HG03064 (cell line): Measurements from ENCODE around the gene SYT13.

Experiments
- ATAC-seq: cut with Tn5 transposase; IDR thresholded peaks from one replicate; pipeline ENCODE4 v1.9.1; 2021; ENCODE audit warnings: low read depth; ENCODE audit not compliant: unreplicated experiment

Gene SYT13, protein sequence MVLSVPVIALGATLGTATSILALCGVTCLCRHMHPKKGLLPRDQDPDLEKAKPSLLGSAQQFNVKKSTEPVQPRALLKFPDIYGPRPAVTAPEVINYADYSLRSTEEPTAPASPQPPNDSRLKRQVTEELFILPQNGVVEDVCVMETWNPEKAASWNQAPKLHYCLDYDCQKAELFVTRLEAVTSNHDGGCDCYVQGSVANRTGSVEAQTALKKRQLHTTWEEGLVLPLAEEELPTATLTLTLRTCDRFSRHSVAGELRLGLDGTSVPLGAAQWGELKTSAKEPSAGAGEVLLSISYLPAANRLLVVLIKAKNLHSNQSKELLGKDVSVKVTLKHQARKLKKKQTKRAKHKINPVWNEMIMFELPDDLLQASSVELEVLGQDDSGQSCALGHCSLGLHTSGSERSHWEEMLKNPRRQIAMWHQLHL

DNA sequence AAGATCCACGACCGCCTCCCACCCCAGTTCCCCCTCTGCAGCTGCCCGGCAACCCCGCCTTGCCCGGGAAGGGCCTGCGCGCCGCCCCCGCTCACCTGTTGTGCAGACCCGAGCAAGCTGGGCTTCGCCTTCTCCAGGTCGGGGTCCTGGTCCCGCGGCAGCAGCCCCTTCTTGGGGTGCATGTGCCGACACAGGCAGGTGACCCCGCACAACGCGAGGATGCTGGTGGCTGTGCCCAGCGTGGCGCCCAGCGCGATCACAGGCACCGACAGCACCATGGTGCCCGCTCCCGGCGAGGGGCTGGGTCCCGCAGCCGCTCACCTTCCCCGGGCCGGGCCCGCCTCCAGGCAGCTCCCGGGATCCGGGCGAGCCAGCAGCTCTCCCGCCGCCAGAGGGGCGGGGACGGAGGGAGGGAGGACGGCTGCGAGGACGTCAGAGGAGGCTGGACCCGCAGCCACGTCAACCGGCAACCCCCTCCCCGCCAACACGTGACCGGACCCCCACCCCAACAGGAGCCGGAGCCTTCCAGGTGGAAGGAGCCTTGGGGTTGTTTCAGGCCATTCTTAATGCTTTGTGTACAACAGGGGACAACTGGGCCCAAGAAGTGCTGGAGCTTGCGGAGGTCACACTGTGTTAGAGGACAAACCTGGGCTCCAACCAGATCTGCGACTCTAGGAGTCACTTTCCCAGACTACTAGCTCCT is at the start of gene SYT13:
TSS of gene SYT13 (minus strand) at position 412 of the 703 bp plus-strand sequence. CDS start at position 278, 134 bp downstream.
- ATAC-seq = no peak

DNA sequence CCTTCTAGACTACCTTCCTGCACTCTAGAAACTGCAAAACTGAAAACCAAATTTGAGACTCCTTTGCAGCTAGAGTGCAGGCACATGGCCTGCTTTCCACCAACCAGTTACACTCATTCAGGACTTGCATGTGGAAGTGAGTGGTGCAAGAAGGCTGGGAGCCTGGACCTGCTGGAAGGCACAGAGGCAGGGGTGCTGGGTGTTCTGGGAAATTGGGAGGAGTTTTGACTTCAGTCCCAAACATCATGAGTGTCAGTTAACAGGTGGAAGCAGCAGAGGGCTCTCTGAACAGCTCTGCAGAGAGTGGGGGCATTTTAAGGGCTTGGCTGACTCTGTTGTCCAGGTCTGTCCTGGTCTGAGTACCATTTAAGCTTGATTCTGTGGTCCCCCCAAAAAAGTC is 49.3 kb upstream of the SYT13 start:
- ATAC-seq = no peak

DNA sequence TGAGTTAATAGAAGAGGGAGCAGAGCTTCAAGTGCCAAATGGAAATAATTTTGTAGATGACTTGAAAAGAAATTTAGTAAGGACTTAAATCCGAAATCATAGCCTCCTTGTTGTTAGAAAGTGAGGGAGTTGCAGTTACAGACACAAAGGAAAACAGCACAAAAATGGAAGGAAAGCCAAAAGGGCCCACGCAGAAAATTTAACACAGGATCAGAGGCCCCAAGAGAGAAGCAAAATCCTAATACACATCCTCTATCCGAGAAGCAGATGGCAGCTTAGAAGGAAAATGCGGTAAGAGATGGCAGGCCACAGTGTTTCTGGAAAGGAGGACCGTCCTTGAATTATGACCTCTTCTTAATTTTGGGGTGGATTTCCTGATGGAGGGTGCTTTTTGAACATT is 48.7 kb upstream of the SYT13 start:
- no peak for ATAC-seq

DNA sequence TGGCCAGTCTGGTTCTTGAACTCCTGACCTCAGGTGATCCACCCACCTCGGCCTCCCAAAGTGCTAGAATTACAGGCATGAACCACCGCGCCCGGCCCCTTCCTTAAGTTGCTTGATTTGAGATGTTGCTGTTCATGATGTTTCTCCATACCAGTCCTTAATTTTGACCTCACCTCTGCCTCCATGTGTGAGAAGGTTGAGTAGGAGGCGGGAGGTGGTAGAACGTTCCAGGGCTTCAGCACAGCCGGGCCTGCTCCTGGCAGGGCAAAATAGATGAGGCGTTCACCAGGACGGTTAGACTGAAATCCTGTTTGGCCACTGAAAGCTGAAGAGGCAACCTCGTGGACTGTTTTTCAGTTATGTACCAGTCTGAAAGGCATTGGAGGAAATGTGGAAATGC is 48.3 kb upstream of the SYT13 start:
- ATAC-seq = no peak

DNA sequence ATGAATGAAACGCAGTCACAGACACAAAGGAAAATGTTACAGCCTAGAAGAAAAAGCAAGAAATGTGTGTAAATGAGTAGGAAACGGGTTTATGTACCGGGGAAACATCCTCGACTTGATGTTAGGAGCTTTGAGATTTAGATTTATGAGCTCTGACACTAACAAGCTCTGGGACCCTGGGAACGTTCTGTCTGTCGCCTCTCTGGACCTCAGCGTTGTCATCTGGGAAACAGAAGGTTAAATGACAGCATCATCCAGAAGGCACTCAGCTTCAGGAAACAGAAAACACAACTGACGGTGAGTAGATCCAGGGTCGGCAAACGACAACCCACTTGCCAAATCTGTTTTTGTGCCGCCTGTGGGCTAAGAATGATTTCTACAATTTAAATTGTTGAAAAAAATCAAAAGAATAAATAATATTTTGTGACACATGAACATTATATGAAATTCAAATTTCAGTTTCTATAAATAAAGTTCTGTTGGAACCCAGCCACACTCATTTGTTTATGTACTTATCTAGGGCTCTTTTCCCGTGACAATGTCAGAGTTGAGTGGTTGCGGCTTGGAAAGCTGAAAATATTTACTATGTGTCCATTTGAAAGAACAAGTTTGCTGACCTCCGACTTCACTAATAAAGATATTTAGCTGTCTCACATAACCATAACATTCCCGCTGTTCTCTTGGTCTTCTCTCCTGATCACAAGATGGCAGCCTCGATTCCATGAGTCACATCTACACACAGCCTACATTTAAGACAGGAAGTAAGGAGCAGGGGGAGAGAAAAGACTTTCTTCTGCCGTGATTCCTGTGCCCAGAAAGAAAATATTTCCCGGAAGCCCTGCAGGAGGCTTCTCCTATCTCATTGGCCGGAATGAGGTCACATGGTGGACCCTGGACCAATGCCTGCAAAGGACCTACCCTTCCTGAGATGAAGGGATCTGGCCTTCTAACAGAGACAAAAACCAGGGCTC is 47.1 kb upstream of the SYT13 start:
- ATAC-seq = no peak

DNA sequence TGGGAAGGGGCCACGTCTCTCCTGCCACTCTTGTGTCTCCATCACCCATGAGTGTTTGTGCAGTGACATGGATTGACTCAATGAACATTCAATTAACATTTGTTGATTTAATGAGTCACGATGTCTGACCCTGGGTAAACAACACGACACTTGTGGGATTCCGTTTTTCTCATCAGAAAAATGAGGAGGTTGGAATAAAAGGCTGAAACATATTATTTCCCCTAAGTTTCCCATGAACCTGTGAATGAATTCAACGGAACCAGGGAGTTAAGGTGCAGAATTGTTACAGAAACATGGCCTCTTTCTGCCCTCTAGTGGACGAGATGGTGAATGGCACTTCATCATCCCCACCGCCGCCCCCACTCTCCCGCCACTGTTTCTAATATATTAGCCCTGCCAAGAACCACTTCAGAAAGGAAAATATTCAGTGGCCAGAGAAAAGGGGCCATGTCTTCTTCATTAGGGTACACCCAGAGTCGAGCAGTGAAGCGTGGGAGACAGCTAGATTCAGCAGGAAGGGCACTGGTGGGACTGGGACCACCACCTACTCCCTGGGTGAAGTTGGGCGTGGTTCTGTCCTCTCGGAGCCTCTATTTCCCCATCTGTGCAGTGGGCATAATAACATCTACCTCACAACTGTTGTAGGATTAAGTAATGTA is 46.3 kb upstream of the SYT13 start:
- ATAC-seq = no peak

DNA sequence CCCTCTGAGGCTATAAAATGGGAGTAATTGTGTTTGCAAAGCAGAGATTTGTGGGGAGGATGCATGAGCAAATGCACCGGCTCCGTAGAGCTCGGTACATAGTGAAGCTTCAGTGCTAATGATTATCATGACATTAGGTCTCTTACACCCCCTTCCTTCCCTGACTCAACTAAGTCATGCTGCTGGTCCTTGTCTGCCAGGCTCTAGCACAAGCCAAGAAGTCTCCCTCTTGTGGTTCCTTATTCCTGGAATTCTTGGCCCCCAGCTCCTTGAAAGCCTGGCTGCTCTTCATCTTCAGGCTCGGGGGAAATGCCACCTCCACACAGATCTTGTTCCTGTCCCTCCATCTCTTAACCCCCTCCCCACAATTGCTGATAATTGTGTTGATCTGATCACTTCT is 45.7 kb upstream of the SYT13 start:
- no peak for ATAC-seq

DNA sequence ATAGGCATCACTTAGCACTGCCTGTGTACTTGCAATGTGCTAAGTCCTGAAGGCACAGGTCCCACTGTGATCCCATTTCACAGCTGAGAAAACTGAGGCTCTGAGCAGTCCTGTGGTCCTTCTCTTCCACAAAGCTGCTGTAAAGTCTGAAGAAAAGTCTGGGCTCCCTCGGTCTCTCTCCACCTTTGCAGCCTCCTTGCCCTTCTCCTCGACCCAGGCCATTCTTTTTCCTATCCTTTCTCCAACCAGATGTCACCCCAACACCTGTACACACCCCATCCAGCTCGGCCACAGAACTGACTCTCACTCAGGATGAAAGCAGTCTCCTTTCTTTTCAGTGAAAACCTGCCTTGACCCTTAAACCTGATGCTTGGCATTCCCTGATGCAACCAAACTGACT is 42.6 kb upstream of the SYT13 start:
- ATAC-seq = no peak

DNA sequence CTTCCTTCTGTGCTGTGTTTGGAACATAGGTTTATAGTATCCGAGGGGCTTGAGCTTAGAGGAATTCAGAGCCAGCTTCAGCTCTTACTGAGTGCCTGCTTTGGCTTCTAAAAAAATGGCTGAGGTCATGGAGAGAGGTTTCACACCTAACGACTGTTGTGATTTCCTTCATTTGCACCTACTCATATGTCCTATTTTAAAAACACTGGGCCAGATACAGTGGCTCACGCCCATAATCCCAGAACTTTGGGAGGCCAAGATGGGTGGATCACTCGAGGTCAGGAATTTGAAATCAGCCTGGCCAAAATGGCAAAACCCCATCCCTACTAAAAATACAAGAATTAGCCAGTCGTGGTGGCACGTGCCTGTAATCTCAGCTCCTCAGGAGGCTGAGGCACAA is 38.3 kb upstream of the SYT13 start:
- ATAC-seq = no peak

DNA sequence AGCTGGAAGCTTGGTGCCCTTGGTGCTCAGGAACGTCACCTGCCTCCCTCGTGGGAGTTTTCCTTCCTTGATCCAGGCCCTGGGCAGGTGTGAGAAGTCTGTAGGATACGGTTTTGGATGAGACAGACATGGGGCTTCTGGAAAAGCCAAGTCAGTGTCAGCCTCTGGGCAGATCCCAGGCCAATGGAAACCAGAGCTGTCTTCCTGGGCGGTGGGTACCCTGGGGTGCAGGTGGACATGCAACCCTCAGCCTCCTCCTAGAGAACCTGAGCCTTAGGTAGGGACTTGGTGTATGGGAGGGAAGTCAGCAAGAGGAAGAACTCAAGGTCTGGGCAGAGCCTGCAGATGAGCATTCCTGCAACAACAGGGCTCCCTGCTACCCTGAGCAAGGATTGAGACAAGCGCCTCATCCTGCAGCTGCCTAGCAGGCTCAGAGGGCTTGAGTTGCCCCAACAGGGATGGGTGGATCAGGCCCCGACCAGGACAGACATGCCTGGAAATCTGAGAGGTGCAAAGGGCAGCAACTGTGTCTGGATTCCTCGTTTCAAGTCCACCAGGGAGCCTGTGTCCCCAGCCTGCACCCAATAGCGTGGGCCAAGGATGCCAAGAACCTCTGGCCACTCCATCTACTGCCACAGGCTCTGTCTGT is 37.6 kb upstream of the SYT13 start:
- no peak for ATAC-seq

DNA sequence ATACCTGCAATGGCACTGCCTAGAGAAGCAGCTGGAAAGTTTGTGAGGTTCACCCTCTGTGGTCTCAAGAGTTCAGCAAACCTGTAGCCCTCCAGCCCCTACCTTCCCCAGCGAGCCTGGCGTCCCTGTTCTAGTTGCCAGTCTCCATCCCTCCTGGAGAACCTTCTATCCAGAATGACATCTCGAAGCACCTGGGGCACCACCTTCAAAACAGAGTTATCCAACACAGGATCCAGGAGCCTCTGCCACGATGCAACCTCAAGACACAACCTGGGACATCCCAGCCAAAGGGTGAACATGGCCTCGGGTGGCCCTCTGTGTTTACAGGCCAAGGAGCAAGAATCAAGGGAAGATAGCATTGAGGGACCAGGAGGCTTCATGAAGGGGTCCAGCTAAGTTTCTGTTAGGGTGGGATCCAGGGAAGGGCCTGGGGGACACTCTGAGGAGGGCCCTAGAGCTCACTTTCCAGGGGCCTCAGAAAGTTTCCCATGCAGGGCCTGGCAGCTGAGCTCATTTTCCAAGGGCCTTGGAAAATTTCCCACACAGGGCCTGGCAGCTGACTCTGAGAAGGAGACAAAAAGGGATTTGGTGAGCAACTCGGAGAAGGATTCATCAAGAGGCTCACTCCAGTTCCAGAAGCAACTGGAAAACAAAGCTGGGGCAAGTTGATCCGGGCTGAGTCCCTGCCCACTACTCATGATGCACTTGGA is 36.9 kb upstream of the SYT13 start:
- no peak for ATAC-seq

DNA sequence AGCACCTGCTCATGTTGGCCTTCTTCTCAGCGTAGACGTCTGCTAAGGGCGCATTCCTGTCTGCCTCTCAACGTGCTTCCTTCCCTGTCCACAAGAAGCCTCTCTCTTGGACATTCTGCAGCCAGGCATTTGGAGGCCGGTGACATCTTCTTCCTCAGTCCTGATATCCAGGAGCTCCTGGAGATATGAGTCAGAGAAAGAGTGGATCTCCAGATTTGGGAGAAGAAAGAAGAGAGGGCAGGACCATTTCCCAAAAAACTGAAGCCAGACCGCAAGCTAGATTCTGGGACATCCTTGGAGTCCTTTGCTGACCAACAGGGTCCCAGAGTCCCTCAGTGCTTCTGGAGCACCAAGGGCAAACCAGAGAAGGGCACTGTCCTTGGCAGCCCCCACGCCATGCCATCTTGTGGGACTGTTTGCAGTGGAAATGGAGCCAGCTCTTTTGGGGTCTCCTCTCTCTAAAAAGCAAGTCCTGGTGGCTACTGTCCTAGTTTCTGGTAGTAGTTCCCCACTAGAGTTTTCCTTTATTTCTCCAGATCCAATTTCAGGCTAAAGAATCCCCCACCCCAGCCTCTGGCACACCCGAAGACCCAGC is 36.1 kb upstream of the SYT13 start:
- no peak for ATAC-seq

DNA sequence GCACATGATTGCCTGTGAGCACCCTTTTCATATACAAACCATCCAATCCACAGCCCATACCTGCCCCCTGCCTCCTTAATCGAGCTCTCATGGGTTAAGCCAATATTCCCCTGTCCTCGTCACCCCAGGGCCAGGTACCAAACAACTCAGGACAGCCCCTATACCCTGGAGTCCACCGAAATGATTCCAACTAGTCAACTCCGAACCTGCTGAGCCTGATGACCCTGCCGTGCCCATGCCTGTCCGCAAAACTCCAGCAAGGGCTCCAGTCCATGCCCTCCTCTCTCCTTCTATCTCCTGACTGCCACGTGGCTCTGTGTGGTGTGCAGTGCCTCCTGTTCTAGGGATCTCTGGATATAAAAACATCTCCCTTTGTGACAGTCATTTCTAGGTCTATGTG is 35.5 kb upstream of the SYT13 start:
- no peak for ATAC-seq

DNA sequence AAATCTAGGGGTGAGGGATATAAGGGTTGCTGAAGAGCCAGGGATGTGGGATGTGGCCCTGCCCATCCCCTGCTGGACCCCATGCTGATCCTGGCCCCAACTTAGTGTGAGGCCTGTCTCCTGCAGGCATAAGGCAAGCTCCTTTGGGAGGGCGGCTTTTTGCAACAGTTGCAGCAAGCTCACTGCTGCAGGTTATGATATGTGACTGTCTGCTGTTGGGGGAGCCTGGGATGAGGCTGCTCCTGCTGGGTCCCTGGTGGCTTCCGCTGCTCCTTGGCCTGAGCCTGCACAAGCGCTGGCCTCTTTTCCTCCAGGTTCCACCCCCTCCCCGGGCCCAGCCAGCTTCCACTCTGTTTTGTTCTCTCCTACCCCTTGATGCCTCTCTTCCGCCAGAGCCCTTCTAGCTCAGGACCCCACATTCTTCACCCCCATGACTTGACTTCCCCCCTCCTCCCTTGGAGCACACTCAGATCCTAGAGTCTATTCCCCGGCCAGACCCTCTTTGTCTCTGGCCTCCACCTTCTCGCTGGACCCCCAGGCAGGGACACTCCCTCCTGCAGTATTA is 35.0 kb upstream of the SYT13 start:
- no peak for ATAC-seq

DNA sequence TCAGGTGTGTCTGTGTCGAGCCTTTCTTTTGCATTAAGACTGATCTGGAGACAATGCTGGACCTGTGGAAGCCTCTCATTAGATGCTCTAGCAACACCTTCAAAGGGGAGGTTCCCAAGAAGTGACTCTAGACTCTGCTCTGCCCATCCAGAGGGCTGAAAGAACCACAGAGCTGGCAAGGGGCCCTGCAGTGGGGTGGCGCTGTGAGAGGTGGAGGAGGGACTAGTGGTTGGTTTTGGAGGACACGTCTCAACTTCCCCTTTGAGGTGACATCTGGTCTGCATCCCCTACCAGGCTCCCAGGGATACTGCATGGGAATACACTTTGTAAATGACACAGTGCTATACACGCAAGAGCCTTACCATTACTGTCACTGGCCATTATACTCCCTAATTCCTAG is 34.2 kb upstream of the SYT13 start:
- ATAC-seq = no peak

DNA sequence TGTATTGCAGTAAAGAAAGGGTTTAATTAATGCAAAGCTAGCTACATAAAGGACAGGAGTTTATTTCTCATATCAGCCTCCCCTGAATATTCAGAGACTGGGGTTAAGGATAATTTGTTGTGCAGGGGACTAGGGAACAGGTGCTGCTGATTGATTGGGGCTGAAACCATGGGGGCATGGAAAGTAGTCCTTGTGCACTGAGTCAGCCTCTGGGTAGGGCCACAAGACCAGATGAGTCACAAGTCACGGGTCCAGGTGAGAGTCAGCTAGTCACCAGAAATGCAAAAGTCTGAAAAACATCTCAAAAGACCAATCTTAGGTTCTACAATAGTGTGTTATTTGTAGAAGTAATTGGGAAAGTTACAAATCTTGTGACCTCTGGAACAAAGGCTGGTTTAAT is 32.9 kb upstream of the SYT13 start:
- no peak for ATAC-seq

DNA sequence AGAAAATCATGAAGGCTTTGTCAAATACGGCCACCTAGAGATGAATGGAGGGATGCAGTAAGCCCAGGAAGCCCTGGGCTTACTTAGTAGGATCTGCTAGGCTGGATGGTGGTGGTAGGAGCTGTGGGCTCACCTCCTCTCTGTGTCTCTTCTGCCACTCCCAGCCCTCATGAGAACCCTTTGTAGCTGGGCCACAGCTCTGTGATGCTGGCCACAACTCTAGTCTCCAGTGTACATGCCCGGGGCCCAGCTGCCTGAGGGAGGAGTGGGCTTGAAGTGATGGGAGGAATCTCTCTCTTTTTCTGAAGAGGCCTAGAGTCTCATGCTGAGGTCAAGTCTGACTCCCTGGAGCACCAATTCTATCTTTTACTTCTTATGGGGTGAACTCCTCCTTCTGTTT is 32.4 kb upstream of the SYT13 start:
- ATAC-seq = no peak

DNA sequence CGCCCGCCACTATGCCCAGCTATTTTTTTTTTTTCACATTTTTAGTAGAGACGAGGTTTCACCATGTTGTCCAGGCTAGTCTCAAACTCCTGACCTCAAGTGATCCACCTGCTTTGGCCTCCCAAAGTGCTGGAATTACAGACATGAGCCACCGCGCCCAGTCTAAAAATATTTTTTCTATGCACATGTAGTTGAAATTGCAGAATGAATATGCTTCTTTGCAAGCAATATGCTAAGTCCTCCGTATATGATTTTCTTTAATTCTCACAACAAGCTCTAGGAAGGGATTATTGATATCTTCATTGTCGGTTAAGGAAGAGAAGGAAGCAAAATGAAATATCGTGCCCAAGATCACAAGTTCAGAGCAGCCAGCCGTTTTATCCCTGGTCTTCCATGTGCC is 30.1 kb upstream of the SYT13 start:
- ATAC-seq = no peak

DNA sequence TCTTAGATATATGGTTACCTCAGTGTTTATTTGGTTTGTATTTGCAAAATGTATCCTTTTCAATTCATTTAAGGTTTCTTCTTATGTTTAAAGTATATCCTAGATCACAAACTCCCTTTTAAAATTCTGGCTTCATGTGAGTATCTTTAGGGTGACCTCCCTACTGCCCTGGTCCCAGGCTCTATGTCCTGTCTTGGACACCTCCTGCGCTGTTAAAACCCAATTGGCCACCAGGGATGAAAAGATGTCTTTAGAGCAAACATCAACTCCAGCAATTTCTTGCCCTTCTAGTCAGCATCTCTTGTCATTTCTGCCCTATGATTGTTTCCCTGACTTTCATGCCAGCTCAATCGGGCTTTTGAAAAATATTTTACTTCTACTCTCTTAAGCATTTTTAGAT is 28.8 kb upstream of the SYT13 start:
- no peak for ATAC-seq
